Stomach (tissue), 9 donors: ENCODE measurements around the gene CYP46A1. TPM values are rescaled to one million over a fixed set of nuclear protein-coding genes. Genes with fewer than 3 reads are reported as not detected.

ENCODE experiments used
- DNase-seq, 2 donors: peaks; one replicate each; pipeline versions ENCODE4 v3.0.0 to v3.0.0-alpha.2; 2013 to 2019
- H3K27ac ChIP-seq, 5 donors: fragments of 200-600 bp in 4 of 5; sonication (generic) in 4 of 5; one replicate each; pipeline ENCODE4 v1.5.1; 2013 to 2019; ENCODE audit warnings: mild to moderate bottlenecking in 1 of 5, moderate library complexity in 1 of 5
- H3K27me3 ChIP-seq, 3 donors: fragments of 200-600 bp; sonication (generic); one replicate each; pipeline ENCODE4 v1.5.1; 2017 to 2019; ENCODE audit warnings: mixed run types in 1 of 3
- H3K36me3 ChIP-seq, 4 donors: fragments of 200-600 bp; sonication (generic); 1 replicate in 3 of 4; 2 replicates in 1 of 4; pipeline ENCODE4 v1.5.1; 2016 to 2019
- H3K4me1 ChIP-seq, 4 donors: fragments of 200-600 bp; sonication (generic); one replicate each; pipeline ENCODE4 v1.5.1; 2016 to 2019
- H3K4me3 ChIP-seq, 4 donors: fragments of 200-600 bp; sonication (generic) in 3 of 4; one replicate each; pipeline ENCODE4 v1.5.1; 2016 to 2019; ENCODE audit warnings: mild to moderate bottlenecking in 1 of 4
- H3K9me3 ChIP-seq, 4 donors: fragments of 200-600 bp; sonication (generic); one replicate each; pipeline ENCODE4 v1.5.1; 2016 to 2019
- EP300 ChIP-seq: sonication (generic); formaldehyde crosslinking; IDR thresholded peaks from one replicate; pipeline ENCODE4 v1.6.1; 2017; ENCODE audit warnings: antibody characterized with exemption
- POLR2A ChIP-seq, 4 donors: fragments of 450-650 bp; IDR thresholded peaks; one replicate each; pipeline ENCODE4 v1.6.1; 2016; ENCODE audit warnings: antibody characterized with exemption in 4 of 4, control low read depth in 2 of 4, mild to moderate bottlenecking in 1 of 4, moderate library complexity in 1 of 4
- POLR2AphosphoS5 ChIP-seq, 3 donors: sonication (generic); formaldehyde crosslinking; IDR thresholded peaks; one replicate each; pipeline ENCODE4 v1.6.1; 2016; ENCODE audit warnings: antibody characterized with exemption in 3 of 3
- WGBS, 5 donors: extraction: QIAGEN DNeasy Blood & Tissue Kit in 3 of 5; methylation state at CpG; one replicate each; pipeline versions ENCODE4 v1.1.5 to v1.1.7; 2013 to 2018; 5-methylcytosine and 5-hydroxymethylcytosine counted together
- intact Hi-C: fragments of 100-400 bp; cut with DNase I; formaldehyde crosslinking; loops from one replicate; pipeline ENCODE4 v1.15.1; 2023; ENCODE audit warnings: low total_unique reads
- polyA plus RNA-seq, 3 donors: library from polyadenylated mRNA; stranded (reverse); fragments of 200-250 nt; gene quantifications; one replicate each; pipeline ENCODE4 v1.2.3, GENCODE V29; 2013
- total RNA-seq, 5 donors: library from RNA; depleted of rRNA; stranded (reverse); fragments of >200 nt; gene quantifications; one replicate each; pipeline versions ENCODE4 v1.1.0 to v1.2.3, GENCODE V29; 2014 to 2016
- TF ChIP-seq, protein P1 (sequence below), 7 experiments: fragments of 450-650 bp in 4 of 7; fragments of 200-600 bp in 3 of 7; sonication (generic) in 3 of 7; IDR thresholded peaks; one replicate each; pipeline ENCODE4 v1.5.1; 2016 to 2019; ENCODE audit warnings: antibody characterized with exemption in 7 of 7, control low read depth in 2 of 7, mild to moderate bottlenecking in 1 of 7
- donor health status: healthy with polysubstance abuse.
- donor health status: Bipolar disorder and iron deficiency.
- donor health status: healthy.

The CYP46A1 gene
- total and polyA plus RNA-seq, 8 donors, result 0.15 to 2.9 (median 0.92) TPM; not detected in 2

DNA sequence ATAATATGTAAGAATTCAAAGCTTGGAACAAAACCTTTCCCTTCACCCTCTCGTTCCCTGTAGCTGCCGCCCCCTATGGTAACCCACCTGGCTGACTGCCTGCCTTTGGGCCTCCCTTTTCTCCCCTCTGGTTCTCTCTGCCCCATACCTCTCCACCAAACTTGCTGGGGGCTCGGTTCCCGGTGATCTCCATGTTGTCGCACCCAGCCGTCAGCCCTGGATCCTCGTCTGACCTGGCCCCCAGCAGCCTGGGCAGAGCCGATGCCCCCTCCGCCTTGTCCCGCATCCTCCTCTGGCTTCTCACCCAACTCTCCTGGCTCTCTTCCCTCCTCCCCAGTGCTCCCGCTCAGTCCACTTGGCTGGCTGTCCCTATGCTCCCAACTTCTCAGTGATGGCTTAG lies 4.5 kb downstream of the CYP46A1 start:
- H3K36me3 ChIP-seq, result no peaks in the 10 kb centered on the region
- TF ChIP-seq POLR2A (IDR thresholded peaks at IDR 0.05), result no peak
- no peak for TF ChIP-seq EP300
- TF ChIP-seq POLR2AphosphoS5 (IDR thresholded peaks at IDR 0.05), result no peak
- TF ChIP-seq, protein P1, sequence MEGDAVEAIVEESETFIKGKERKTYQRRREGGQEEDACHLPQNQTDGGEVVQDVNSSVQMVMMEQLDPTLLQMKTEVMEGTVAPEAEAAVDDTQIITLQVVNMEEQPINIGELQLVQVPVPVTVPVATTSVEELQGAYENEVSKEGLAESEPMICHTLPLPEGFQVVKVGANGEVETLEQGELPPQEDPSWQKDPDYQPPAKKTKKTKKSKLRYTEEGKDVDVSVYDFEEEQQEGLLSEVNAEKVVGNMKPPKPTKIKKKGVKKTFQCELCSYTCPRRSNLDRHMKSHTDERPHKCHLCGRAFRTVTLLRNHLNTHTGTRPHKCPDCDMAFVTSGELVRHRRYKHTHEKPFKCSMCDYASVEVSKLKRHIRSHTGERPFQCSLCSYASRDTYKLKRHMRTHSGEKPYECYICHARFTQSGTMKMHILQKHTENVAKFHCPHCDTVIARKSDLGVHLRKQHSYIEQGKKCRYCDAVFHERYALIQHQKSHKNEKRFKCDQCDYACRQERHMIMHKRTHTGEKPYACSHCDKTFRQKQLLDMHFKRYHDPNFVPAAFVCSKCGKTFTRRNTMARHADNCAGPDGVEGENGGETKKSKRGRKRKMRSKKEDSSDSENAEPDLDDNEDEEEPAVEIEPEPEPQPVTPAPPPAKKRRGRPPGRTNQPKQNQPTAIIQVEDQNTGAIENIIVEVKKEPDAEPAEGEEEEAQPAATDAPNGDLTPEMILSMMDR (IDR thresholded peaks at IDR 0.05), result no peak
- H3K4me3 ChIP-seq, result no peak overlapping the region
- peaks cover 0 to 18% (median 4%) of the 10 kb centered on the region in 3 donors for H3K27me3 ChIP-seq
- no peaks in the 10 kb centered on the region for H3K9me3 ChIP-seq
- peaks cover 2 to 9% (median 5%) of the 10 kb centered on the region in 4 donors for H3K4me1 ChIP-seq
- H3K27ac ChIP-seq, result no peak overlapping the region
- DNase-seq, result no peak
- WGBS, 5 donors, result 82 to 89% (median 87%) methylated on average over 11 of the region's 11 CpGs
- intact Hi-C loops, result no loop called here

DNA sequence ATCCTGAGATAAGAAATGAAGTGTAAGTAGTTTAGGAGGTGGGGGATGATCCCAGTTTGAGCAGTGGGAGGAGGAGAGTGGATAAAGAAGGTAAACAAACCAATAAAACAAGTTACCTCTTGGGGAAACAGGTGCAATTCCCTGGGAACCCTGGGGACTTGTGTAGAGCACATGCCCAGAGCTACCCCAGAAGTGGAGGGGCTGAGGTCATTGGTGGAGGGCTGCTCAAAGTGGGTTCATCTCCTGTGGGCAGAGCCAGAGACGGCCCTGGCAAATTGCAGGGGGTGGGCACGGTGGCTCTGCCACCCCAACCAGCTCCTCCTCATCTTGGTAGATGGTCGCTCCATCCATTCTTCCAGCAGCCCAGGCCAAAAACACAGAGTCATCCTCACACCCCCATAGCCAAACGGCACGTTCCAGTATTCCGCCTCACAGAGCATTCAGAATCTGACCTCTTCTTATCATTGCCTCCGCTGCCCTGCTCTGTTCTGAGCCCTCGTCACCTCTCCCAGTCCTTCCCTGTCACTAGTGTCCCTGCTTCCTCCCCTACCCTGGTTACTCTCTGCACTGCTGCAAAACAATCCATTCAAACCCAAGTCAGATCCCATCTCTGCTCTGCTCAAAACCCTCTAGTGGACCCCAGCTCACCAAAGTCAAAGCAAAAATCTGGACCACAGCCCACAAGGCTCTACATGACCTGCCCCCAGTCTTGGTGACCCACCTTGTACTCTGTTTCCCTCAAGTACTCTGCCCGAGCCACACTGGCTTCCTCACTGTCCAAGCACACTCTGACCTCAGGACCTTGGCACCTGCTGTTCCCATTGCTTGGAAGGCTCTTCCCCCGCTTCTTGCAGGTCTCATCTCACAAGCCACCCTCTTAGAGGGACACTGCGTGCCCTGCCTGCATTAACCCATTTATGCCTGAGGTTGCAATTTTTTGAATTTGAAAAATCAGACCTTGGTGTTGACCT lies 5.5 kb downstream of the CYP46A1 start:
- Histone ChIP-seq H3K4me3 (no peak overlapping the region), H3K4me1 (peaks cover 0 to 6% (median 2%) of the 10 kb centered on the region in 4 donors), H3K36me3 (no peaks in the 10 kb centered on the region), H3K9me3 (no peaks in the 10 kb centered on the region), H3K27ac (no peak overlapping the region), H3K27me3 (peaks cover 0 to 18% (median 4%) of the 10 kb centered on the region in 3 donors)
- DNase-seq, result no peak
- 71 to 83% (median 78%) methylated on average over 11 of the region's 11 CpGs for WGBS, 5 donors
- intact Hi-C loops, result no loop called here
- TF ChIP-seq, protein P1 (IDR thresholded peaks at IDR 0.05), result no peak
- no peak for TF ChIP-seq POLR2AphosphoS5 (IDR thresholded peaks at IDR 0.05)
- TF ChIP-seq EP300, result no peak
- no peak for TF ChIP-seq POLR2A (IDR thresholded peaks at IDR 0.05)

DNA sequence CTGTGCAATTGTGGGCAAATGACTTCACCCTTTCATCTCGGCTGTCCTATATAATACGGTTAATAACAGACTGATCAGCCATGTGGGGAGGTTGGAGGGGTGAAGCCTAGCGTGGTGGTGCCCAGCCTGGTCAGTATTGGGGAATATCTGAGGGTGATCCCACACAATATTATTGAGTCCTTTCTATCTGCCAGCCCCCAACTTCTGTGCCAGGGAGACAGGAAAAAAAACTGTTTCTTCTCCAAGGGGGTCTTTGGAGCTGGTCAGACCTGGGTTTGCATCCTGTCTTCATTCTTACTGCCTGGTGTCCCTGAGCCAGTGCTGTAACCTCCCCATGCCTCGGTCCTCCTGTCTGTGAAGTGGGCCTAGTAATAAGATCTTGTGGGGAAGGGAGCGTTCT lies 6.5 kb downstream of the CYP46A1 start:
- TF ChIP-seq, protein P1 (IDR thresholded peaks at IDR 0.05), result no peak
- no peak for TF ChIP-seq EP300
- TF ChIP-seq POLR2A (IDR thresholded peaks at IDR 0.05), result no peak
- no peak for TF ChIP-seq POLR2AphosphoS5 (IDR thresholded peaks at IDR 0.05)
- no peak for DNase-seq

DNA sequence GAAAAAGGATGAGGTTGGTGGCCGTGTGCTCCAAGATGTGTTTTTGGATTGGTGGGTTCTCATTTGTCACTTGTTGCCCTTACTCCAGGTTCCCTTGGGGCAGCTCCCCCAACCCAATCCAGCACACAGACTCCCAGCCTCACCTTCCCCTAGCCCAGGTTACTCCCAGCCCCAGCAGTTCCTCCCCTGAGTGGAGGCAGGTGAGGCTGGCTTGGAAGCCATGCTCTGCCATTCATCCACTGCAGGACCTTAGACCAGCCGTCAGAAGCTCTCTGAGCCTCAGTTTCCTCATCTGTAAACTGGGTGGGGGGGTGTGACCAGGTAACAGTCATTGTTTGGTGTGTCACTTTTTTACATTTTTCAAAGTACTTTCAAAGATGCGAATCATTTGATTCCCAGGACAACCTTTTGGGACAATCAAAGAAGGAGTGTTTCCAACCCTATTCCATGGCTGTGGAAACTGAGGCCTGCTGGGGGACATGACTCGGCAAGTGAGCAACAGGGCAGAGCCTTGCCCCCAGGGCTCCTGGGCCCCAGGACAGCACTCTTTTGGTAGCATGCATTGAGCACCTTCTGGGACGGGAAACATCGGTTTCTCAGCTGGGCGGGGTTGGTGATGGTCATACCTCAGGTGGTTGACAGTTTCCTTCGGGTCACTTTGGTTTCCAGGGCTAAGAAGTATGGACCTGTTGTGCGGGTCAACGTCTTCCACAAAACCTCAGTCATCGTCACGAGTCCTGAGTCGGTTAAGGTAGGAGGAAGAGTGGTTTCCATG lies 7.2 kb downstream of the CYP46A1 start:
- H3K9me3 ChIP-seq, result no peaks in the 10 kb centered on the region
- intact Hi-C loops, result no loop called here
- H3K4me1 ChIP-seq, result no peaks in the 10 kb centered on the region
- WGBS, 5 donors, result 88 to 92% (median 90%) methylated on average over 13 of the region's 13 CpGs
- H3K27me3 ChIP-seq, result peaks cover 0 to 18% (median 4%) of the 10 kb centered on the region in 3 donors
- no peaks in the 10 kb centered on the region for H3K36me3 ChIP-seq
- H3K27ac ChIP-seq, result no peak overlapping the region
- no peak overlapping the region for H3K4me3 ChIP-seq
- no peak for DNase-seq
- TF ChIP-seq, protein P1 (IDR thresholded peaks at IDR 0.05), result no peak
- TF ChIP-seq EP300 (no peak), POLR2AphosphoS5 (IDR thresholded peaks at IDR 0.05) (no peak), POLR2A (IDR thresholded peaks at IDR 0.05) (no peak)

More for the DNA sequence above, 6.5 kb downstream of the CYP46A1 start:
- no peaks in the 10 kb centered on the region for H3K9me3 ChIP-seq
- no peaks in the 10 kb centered on the region for H3K36me3 ChIP-seq
- no peaks in the 10 kb centered on the region for H3K4me1 ChIP-seq
- intact Hi-C loops, result no loop called here
- H3K4me3 ChIP-seq, result no peak overlapping the region
- H3K27ac ChIP-seq, result no peak overlapping the region
- peaks cover 0 to 18% (median 4%) of the 10 kb centered on the region in 3 donors for H3K27me3 ChIP-seq
- WGBS, 5 donors, result 78 to 88% (median 82%) methylated on average over 5 of the region's 5 CpGs
